RWPE2 (cell line): ENCODE results near the gene SAP30L.

Source experiments
- ATAC-seq: fragments of 200-7000 bp; cut with Tn5 transposase; 3 replicates; pipeline ENCODE4 v1.9.1; 2021; ENCODE audit warnings: low read depth
- DNase-seq: peaks from one replicate; pipeline ENCODE4 v3.0.0-alpha.2; 2020; ENCODE audit warnings: low spot score
- H3K27ac ChIP-seq: fragments of 450-650 bp; 2 replicates; pipeline ENCODE4 v1.5.1; 2017; ENCODE audit warnings: mild to moderate bottlenecking; ENCODE audit not compliant: poor library complexity, severe bottlenecking
- H3K27me3 ChIP-seq: fragments of 250-450 bp; sonication (Bioruptor Pico); 2 replicates; pipeline ENCODE4 v1.5.1; 2021; ENCODE audit warnings: mild to moderate bottlenecking, moderate library complexity; ENCODE audit not compliant: insufficient read depth, poor library complexity, severe bottlenecking
- H3K36me3 ChIP-seq: fragments of 250-450 bp; sonication (Bioruptor Pico); 2 replicates; pipeline ENCODE4 v1.5.1; 2020; ENCODE audit warnings: low read depth, mild to moderate bottlenecking, moderate library complexity
- H3K4me1 ChIP-seq: fragments of 250-450 bp; sonication (Bioruptor Pico); 2 replicates; pipeline ENCODE4 v1.5.1; 2021; ENCODE audit warnings: mild to moderate bottlenecking, moderate library complexity; ENCODE audit not compliant: insufficient read depth, poor library complexity, severe bottlenecking
- H3K4me3 ChIP-seq: fragments of 250-450 bp; sonication (Bioruptor Pico); 2 replicates; pipeline ENCODE4 v1.5.1; 2021; ENCODE audit warnings: mild to moderate bottlenecking, moderate library complexity; ENCODE audit not compliant: severe bottlenecking
- H3K9me3 ChIP-seq: fragments of 250-450 bp; sonication (Bioruptor Pico); 2 replicates; pipeline ENCODE4 v1.5.1; 2021; ENCODE audit warnings: mild to moderate bottlenecking, moderate library complexity; ENCODE audit not compliant: severe bottlenecking
- CTCF ChIP-seq: fragments of 450-650 bp; IDR thresholded peaks from one replicate; pipeline ENCODE4 v1.5.1; 2017; ENCODE audit warnings: mild to moderate bottlenecking, moderate library complexity; ENCODE audit not compliant: poor library complexity, severe bottlenecking

Gene SAP30L

GRCh38 chr5:154415114-154415513 is 30.7 kb upstream of the SAP30L start:
- peaks cover 25% of the 10 kb centered on the region for H3K36me3 ChIP-seq
- H3K27me3 ChIP-seq: no peaks in the 10 kb centered on the region
- no peak for DNase-seq
- no peaks in the 10 kb centered on the region for H3K9me3 ChIP-seq
- H3K4me3 ChIP-seq: no peak overlapping the region
- H3K27ac ChIP-seq: no peak overlapping the region
- H3K4me1 ChIP-seq: no peaks in the 10 kb centered on the region
- no peak for TF ChIP-seq CTCF
- ATAC-seq: no peak

- no peak for DNase-seq
- Histone ChIP-seq H3K9me3 (peaks cover 4% of the 10 kb centered on the region), H3K4me1 (no peaks in the 10 kb centered on the region), H3K4me3 (no peak overlapping the region), H3K27ac (no peak overlapping the region), H3K36me3 (peaks cover 21% of the 10 kb centered on the region), H3K27me3 (no peaks in the 10 kb centered on the region)
- no peak for ATAC-seq
- TF ChIP-seq CTCF: no peak
Measured at GRCh38 chr5:154418344-154418820, 27.4 kb upstream of the SAP30L start.

GRCh38 chr5:154419236-154419635 is 26.6 kb upstream of the SAP30L start:
- peaks cover 7% of the 10 kb centered on the region for H3K9me3 ChIP-seq
- DNase-seq (no peak), ATAC-seq (no peak)
- peaks cover 20% of the 10 kb centered on the region for H3K36me3 ChIP-seq
- TF ChIP-seq CTCF: no peak
- H3K4me3 ChIP-seq: no peak overlapping the region
- H3K4me1 ChIP-seq: no peaks in the 10 kb centered on the region
- no peak overlapping the region for H3K27ac ChIP-seq
- H3K27me3 ChIP-seq: no peaks in the 10 kb centered on the region

GRCh38 chr5:154421868-154422267 is 23.9 kb upstream of the SAP30L start:
- peak; percentile 50 for TF ChIP-seq CTCF
- H3K27me3 ChIP-seq: no peaks in the 10 kb centered on the region
- no peak overlapping the region for H3K4me3 ChIP-seq
- H3K4me1 ChIP-seq: no peaks in the 10 kb centered on the region
- ATAC-seq (peak; percentile 42; the same call in 1 of the 3 replicates), DNase-seq (no peak)
- peaks cover 24% of the 10 kb centered on the region for H3K36me3 ChIP-seq
- H3K27ac ChIP-seq: no peak overlapping the region
- peaks cover 7% of the 10 kb centered on the region for H3K9me3 ChIP-seq

- no peaks in the 10 kb centered on the region for H3K4me1 ChIP-seq
- H3K27me3 ChIP-seq: no peaks in the 10 kb centered on the region
- peaks cover 24% of the 10 kb centered on the region for H3K36me3 ChIP-seq
- no peak overlapping the region for H3K4me3 ChIP-seq
- no peak for ATAC-seq
- TF ChIP-seq CTCF: no peak
- no peak overlapping the region for H3K27ac ChIP-seq
- DNase-seq: no peak
- H3K9me3 ChIP-seq: peaks cover 7% of the 10 kb centered on the region
Measured at GRCh38 chr5:154422298-154422697, 23.5 kb upstream of the SAP30L start.
